ENCODE measurements around the gene ERAL1. TPM values are rescaled to one million over a fixed set of nuclear protein-coding genes. Genes with fewer than 3 reads are reported as not detected.
A peak's percentile ranks its signal among the peaks of the same experiment; 100 is the strongest.

Gene ERAL1
- total and polyA plus RNA-seq, 2 of the 13 experiments (the other 11 are each of a cell fraction or from before 2014, with no cell fraction given) = 46.9 to 72.2 TPM

GRCh38 chr17:28842282-28843012, 12.4 kb upstream of the ERAL1 start, which contains the start of gene FAM222B (continued):
- TF ChIP-seq HOXA7 (CRISPR knock-in tag; IDR thresholded peaks at IDR 0.05) = no peak
- 0 out of 2 replicates have a peak, but pooled peaks have one; percentile 34 for TF ChIP-seq ZNF709 (CRISPR knock-in tag; IDR thresholded peaks at IDR 0.05)
- no peak for TF ChIP-seq ATM (IDR thresholded peaks at IDR 0.05; ENCODE audit: borderline replicate concordance)
- peak; percentile 41; the same call in 1 of the 2 replicates for TF ChIP-seq PHF20 (CRISPR knock-in tag; IDR thresholded peaks at IDR 0.05)
- TF ChIP-seq REPIN1 (CRISPR knock-in tag; IDR thresholded peaks at IDR 0.05; ENCODE audit: borderline replicate concordance, low read depth) = 0 out of 2 replicates have a peak, but pooled peaks have one; percentile 25
- no peak for TF ChIP-seq ZNF746 (CRISPR knock-in tag; IDR thresholded peaks at IDR 0.05)
- TF ChIP-seq TMF1 (CRISPR knock-in tag; IDR thresholded peaks at IDR 0.05; ENCODE audit: low read depth) = no peak
- TF ChIP-seq ZNF724P (CRISPR knock-in tag; IDR thresholded peaks at IDR 0.05; ENCODE audit: borderline replicate concordance) = no peak
- TF ChIP-seq GPBP1L1 (CRISPR knock-in tag; IDR thresholded peaks at IDR 0.05) = no peak
- peak; percentile 30; the same call in 1 of the 2 replicates for TF ChIP-seq KDM2A (CRISPR knock-in tag; IDR thresholded peaks at IDR 0.05; ENCODE audit: borderline replicate concordance, low read depth)
- no peak for TF ChIP-seq ELK4 (CRISPR knock-in tag; IDR thresholded peaks at IDR 0.05; ENCODE audit: borderline replicate concordance)
- TF ChIP-seq DRAP1 (CRISPR knock-in tag; IDR thresholded peaks at IDR 0.05) = peak; percentile 66; the same call in 1 of the 2 replicates
- no peak; the same call in 1 of the 2 replicates for TF ChIP-seq RXRA (CRISPR knock-in tag; IDR thresholded peaks at IDR 0.05)
- TF ChIP-seq CBX2 (IDR thresholded peaks at IDR 0.05; ENCODE audit: low read depth, low read length) = no peak
- TF ChIP-seq CBX2 (CRISPR knock-in tag; IDR thresholded peaks at IDR 0.05; ENCODE audit: low read depth) = no peak
- TF ChIP-seq GMEB1 (CRISPR knock-in tag; IDR thresholded peaks at IDR 0.05; ENCODE audit: borderline replicate concordance) = peak; percentile 38; the same call in 1 of the 2 replicates
- no peak for TF ChIP-seq HNF1A (IDR thresholded peaks at IDR 0.05; ENCODE audit: low read depth)
- TF ChIP-seq HNF1A (CRISPR knock-in tag; IDR thresholded peaks at IDR 0.05; ENCODE audit: borderline replicate concordance) = 0 out of 2 replicates have a peak, but pooled peaks have one; percentile 53
- no peak for TF ChIP-seq CREB3 (CRISPR knock-in tag; IDR thresholded peaks at IDR 0.05)

Data from HepG2 (cell line).